ENCODE measurements around the gene MGMT. TPM values are rescaled to one million over a fixed set of nuclear protein-coding genes. Genes with fewer than 3 reads are reported as not detected.

MGMT gene
- total RNA-seq, 2 experiments from 2014 or later: 9.0 to 9.6 TPM

DNA sequence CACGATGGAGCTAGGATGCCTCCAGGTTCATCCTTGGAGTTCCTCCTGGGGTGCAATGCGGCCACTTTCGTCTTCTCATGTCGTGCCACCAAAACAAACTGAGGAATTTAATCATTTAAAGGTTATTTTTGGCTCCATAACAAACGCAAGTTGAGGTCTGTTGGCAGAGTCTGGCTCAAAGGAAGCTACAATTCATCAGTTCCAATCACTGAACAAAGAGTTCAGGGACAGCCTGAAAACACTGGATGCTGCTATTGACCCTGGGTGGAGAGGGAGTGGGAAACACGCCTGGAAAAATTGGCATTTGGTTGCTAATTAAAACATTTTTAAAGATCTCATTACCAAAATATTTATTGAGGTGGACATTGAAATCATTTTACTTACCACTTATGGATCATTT lies 11.4 kb upstream of the MGMT start:
- CTCF ChIA-PET: no interaction called here
- H3K4me1 Mint-ChIP-seq (ENCODE audit: low read depth): no peaks in the 10 kb centered on the region
- POLR2A ChIA-PET: no interaction called here
- intact Hi-C loops (cut with DNase I, micrococcal nuclease): no loop called here
- no peak for ATAC-seq (ENCODE audit: poor library complexity)
- no peak overlapping the region for H3K27ac Mint-ChIP-seq
- Histone ChIP-seq H3K36me3 (ENCODE audit: insufficient read depth, low read length) (no peaks in the 10 kb centered on the region), H3K4me3 (ENCODE audit: low read length) (no peak overlapping the region), H3K4me1 (ENCODE audit: insufficient read depth, low read length) (no peaks in the 10 kb centered on the region), H3K9me3 (ENCODE audit: control insufficient read depth in 1 of 2, insufficient read depth in 1 of 2, low read length in 2 of 2) (no peaks in the 10 kb centered on the region), H3K27me3 (ENCODE audit: control insufficient read depth in 1 of 2, insufficient read depth in 2 of 2, low read length in 2 of 2) (peaks cover 0 to 16% of the 10 kb centered on the region in 2 experiments), H3K27ac (ENCODE audit: low read depth in 1 of 2, low read length in 2 of 2) (no peak overlapping the region)
- H3K27me3 Mint-ChIP-seq: peaks cover 40% of the 10 kb centered on the region
- no peak for DNase-seq
- no peaks in the 10 kb centered on the region for H3K36me3 Mint-ChIP-seq (ENCODE audit: low read depth)
- TF ChIP-seq CTCF (IDR thresholded peaks at IDR 0.05): no peak
- H3K9me3 Mint-ChIP-seq: no peaks in the 10 kb centered on the region
- no peak overlapping the region for H3K4me3 Mint-ChIP-seq

GRCh38 chr10:129459762-129460539 lies 7.1 kb upstream of the MGMT start:
- ChIA-PET CTCF (no interaction called here), POLR2A (no interaction called here)
- H3K36me3 ChIP-seq (ENCODE audit: insufficient read depth, low read length): no peaks in the 10 kb centered on the region
- no peaks in the 10 kb centered on the region for H3K4me1 ChIP-seq (ENCODE audit: insufficient read depth, low read length)
- H3K9me3 ChIP-seq (ENCODE audit: control insufficient read depth in 1 of 2, insufficient read depth in 1 of 2, low read length in 2 of 2): no peaks in the 10 kb centered on the region
- no peak for DNase-seq
- Mint-ChIP-seq H3K4me1 (ENCODE audit: low read depth) (no peaks in the 10 kb centered on the region), H3K27ac (no peak overlapping the region), H3K9me3 (no peaks in the 10 kb centered on the region), H3K4me3 (no peak overlapping the region), H3K36me3 (ENCODE audit: low read depth) (no peaks in the 10 kb centered on the region), H3K27me3 (peaks cover 40% of the 10 kb centered on the region)
- H3K27ac ChIP-seq (ENCODE audit: low read depth in 1 of 2, low read length in 2 of 2): no peak overlapping the region
- H3K4me3 ChIP-seq (ENCODE audit: low read length): no peak overlapping the region
- no peak for ATAC-seq (ENCODE audit: poor library complexity)
- peaks cover 0 to 12% of the 10 kb centered on the region in 2 experiments for H3K27me3 ChIP-seq (ENCODE audit: control insufficient read depth in 1 of 2, insufficient read depth in 2 of 2, low read length in 2 of 2)
- TF ChIP-seq CTCF (IDR thresholded peaks at IDR 0.05): no peak
- intact Hi-C loops (cut with DNase I, micrococcal nuclease): loop anchor here in 1 of 2 experiments (10.0 kb wide), 5 partner anchors 425 to 1415 kb away; partner anchors contain the start of genes EBF3 and MKI67

DNA sequence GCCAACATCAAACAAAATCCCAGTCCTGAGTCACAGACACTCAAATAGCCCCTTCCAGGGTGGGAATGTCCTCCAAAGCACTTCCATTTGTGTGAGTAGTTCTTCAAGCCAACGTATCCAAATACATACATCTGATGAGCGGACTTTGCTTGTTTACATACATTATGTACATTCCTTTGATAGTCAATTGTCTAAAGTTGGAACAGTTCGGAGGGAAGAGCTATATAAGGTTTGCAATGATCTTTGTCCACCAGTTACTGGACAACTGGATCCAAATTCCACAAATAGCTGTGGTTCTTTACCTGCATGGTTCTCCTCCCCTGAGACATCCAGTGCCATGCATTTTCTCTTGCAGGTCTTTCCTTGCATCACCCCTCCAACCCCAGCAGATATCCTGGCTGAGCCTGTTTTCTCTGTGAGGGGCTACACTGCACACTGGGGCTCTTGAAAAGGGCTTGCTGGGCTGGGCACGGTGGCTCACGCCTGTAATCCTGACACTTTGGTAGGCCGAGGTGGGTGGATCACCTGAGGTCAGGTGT lies 4.7 kb upstream of the MGMT start:
- ChIA-PET POLR2A (no interaction called here), CTCF (no interaction called here)
- H3K4me1 Mint-ChIP-seq (ENCODE audit: low read depth): no peaks in the 10 kb centered on the region
- intact Hi-C loops (cut with DNase I, micrococcal nuclease): loop anchor here in 1 of 2 experiments (10.0 kb wide), 5 partner anchors 428 to 1418 kb away; partner anchors contain the start of genes EBF3 and MKI67
- no peak overlapping the region for H3K4me3 Mint-ChIP-seq
- no peak for ATAC-seq (ENCODE audit: poor library complexity)
- peaks cover 24% of the 10 kb centered on the region for H3K27me3 Mint-ChIP-seq
- Histone ChIP-seq H3K4me1 (ENCODE audit: insufficient read depth, low read length) (peaks cover 11% of the 10 kb centered on the region), H3K9me3 (ENCODE audit: control insufficient read depth in 1 of 2, insufficient read depth in 1 of 2, low read length in 2 of 2) (no peaks in the 10 kb centered on the region), H3K36me3 (ENCODE audit: insufficient read depth, low read length) (no peaks in the 10 kb centered on the region), H3K27me3 (ENCODE audit: control insufficient read depth in 1 of 2, insufficient read depth in 2 of 2, low read length in 2 of 2) (peaks cover 0 to 9% of the 10 kb centered on the region in 2 experiments), H3K27ac (ENCODE audit: low read depth in 1 of 2, low read length in 2 of 2) (no peak overlapping the region), H3K4me3 (ENCODE audit: low read length) (no peak overlapping the region)
- H3K9me3 Mint-ChIP-seq: no peaks in the 10 kb centered on the region
- no peak for TF ChIP-seq CTCF (IDR thresholded peaks at IDR 0.05)
- no peak for DNase-seq
- H3K36me3 Mint-ChIP-seq (ENCODE audit: low read depth): no peaks in the 10 kb centered on the region
- no peak overlapping the region for H3K27ac Mint-ChIP-seq
